ENCODE data around the gene APOD.

APOD gene

GRCh38 chr3:195587406-195587805, 3.7 kb upstream of the APOD start:
- no peak for DNase-seq

- DNase-seq = no peak
Observed at GRCh38 chr3:195584543-195584870, 767 bp upstream of the APOD start.

GRCh38 chr3:195582947-195583346, 793 bp downstream of the APOD start:
- DNase-seq = no peak

- DNase-seq = peak; percentile 46
Observed at GRCh38 chr3:195580744-195581443, 2.8 kb downstream of the APOD start.

GRCh38 chr3:195579281-195579680, 4.5 kb downstream of the APOD start:
- DNase-seq = no peak

GRCh38 chr3:195578565-195578964, 5.2 kb downstream of the APOD start:
- DNase-seq = no peak

GRCh38 chr3:195577645-195578177, 6.0 kb downstream of the APOD start:
- no peak for DNase-seq

GRCh38 chr3:195574497-195575304, 9.0 kb downstream of the APOD start:
- DNase-seq = no peak

- no peak for DNase-seq
Observed at GRCh38 chr3:195573611-195574496, 9.9 kb downstream of the APOD start.

- no peak for DNase-seq
Observed at GRCh38 chr3:195571361-195571760, 12.4 kb downstream of the APOD start.

- DNase-seq = no peak
Observed at GRCh38 chr3:195570912-195571311, 12.8 kb downstream of the APOD start.

GRCh38 chr3:195570344-195570743, 13.4 kb downstream of the APOD start:
- DNase-seq = no peak

- DNase-seq = no peak
Observed at GRCh38 chr3:195568630-195569029, 15.1 kb downstream of the APOD start.

- no peak for DNase-seq
Observed at GRCh38 chr3:195566797-195567196, 16.9 kb downstream of the APOD start.

- no peak for DNase-seq
Observed at GRCh38 chr3:195565716-195566115, 18.0 kb downstream of the APOD start.

GRCh38 chr3:195563317-195563716, 20.4 kb downstream of the APOD start:
- DNase-seq = no peak

- DNase-seq = no peak
Observed at GRCh38 chr3:195559723-195560409, 23.9 kb downstream of the APOD start.

GRCh38 chr3:195558602-195559001, 25.1 kb downstream of the APOD start:
- DNase-seq = no peak

- DNase-seq = no peak
Observed at GRCh38 chr3:195557322-195557721, 26.4 kb downstream of the APOD start.

GRCh38 chr3:195556390-195556789, 27.4 kb downstream of the APOD start:
- no peak for DNase-seq

GRCh38 chr3:195555110-195555509, 28.6 kb downstream of the APOD start:
- DNase-seq = no peak

- DNase-seq = no peak
Observed at GRCh38 chr3:195554458-195554857, 29.3 kb downstream of the APOD start.

- DNase-seq = no peak
Observed at GRCh38 chr3:195553268-195553667, 30.5 kb downstream of the APOD start.
